OCI-LY1 (cell line): ENCODE data around the gene SLAMF6.

ENCODE experiments used
- EZH2 ChIP-seq: fragments of 200-600 bp; sonication (generic), shearing (Covaris generic); IDR thresholded peaks from 2 replicates; pipeline ENCODE4 v1.8.0; 2017; ENCODE audit warnings: borderline replicate concordance, mixed run types, mild to moderate bottlenecking, antibody characterized with exemption, low read length, moderate library complexity, mixed read lengths
- TF ChIP-seq, protein P1 (sequence below): fragments of 200-600 bp; sonication (generic), shearing (Covaris generic); IDR thresholded peaks from 2 replicates; pipeline ENCODE4 v1.5.1; 2017; ENCODE audit warnings: mild to moderate bottlenecking, antibody characterized with exemption, low read length, moderate library complexity, mixed read lengths

DNA sequence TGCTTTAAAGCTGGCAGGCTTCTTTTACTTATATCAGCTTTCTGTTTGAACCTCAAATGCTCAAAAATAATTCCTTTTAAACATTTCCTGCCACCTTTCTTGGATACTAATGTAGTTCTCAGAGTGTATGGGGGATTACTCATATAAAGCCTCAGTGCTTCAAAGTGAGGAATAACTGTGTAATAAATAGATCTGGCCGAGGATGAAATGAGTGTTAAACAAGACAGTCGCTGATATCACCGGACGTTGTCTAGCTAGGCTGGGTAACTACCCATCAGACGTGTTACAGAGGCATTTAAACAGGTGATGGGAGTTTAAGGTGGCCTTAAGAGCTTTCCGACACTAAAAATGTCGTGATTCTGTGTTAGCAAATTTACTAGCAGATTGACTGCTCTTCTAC lies 69.6 kb downstream of the SLAMF6 start:
- TF ChIP-seq, protein P1, sequence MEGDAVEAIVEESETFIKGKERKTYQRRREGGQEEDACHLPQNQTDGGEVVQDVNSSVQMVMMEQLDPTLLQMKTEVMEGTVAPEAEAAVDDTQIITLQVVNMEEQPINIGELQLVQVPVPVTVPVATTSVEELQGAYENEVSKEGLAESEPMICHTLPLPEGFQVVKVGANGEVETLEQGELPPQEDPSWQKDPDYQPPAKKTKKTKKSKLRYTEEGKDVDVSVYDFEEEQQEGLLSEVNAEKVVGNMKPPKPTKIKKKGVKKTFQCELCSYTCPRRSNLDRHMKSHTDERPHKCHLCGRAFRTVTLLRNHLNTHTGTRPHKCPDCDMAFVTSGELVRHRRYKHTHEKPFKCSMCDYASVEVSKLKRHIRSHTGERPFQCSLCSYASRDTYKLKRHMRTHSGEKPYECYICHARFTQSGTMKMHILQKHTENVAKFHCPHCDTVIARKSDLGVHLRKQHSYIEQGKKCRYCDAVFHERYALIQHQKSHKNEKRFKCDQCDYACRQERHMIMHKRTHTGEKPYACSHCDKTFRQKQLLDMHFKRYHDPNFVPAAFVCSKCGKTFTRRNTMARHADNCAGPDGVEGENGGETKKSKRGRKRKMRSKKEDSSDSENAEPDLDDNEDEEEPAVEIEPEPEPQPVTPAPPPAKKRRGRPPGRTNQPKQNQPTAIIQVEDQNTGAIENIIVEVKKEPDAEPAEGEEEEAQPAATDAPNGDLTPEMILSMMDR = no peak
- no peak for TF ChIP-seq EZH2
